Caco-2 (cell line): ENCODE measurements around the gene LPIN1. TPM values are rescaled to one million over a fixed set of nuclear protein-coding genes. Genes with fewer than 3 reads are reported as not detected.

ENCODE experiments used
- BruUV-seq: library from RNA; stranded (reverse); fragments of 400-500 nt; replicated peaks from 2 replicates; lab custom pipeline; 2021; lab: Mats Ljungman, UMichigan
- CTCF ChIA-PET: fragments of 300-600 bp; sonication (Branson Sonifier 250); formaldehyde crosslinking; loops from one replicate; lab custom pipeline; 2022; ENCODE audit warnings: antibody characterized with exemption; lab: Charles Lee
- POLR2A ChIA-PET: fragments of 300-600 bp; sonication (Branson Sonifier 250); formaldehyde crosslinking; loops from one replicate; lab custom pipeline; 2022; ENCODE audit warnings: antibody characterized with exemption; lab: Charles Lee
- DNase-seq, 2 experiments: peaks; one replicate each; pipeline versions ENCODE4 v3.0.0 to v3.0.0-alpha.2; 2020 to 2022
- H3K27me3 ChIP-seq: replicated peaks from 2 replicates; pipeline ENCODE4 v1.6.0; 2011; ENCODE audit warnings: low read length; ENCODE audit not compliant: control insufficient read depth, insufficient read depth
- H3K36me3 ChIP-seq: 2 replicates; pipeline ENCODE4 v1.5.1; 2011; ENCODE audit warnings: low read length; ENCODE audit not compliant: control insufficient read depth, insufficient read depth
- H3K4me1 ChIP-seq: fragments of 250-450 bp; sonication (Bioruptor Pico); 2 replicates; pipeline ENCODE4 v1.5.1; 2020; ENCODE audit warnings: mild to moderate bottlenecking
- H3K4me3 ChIP-seq: 2 replicates; pipeline ENCODE4 v1.5.1; 2011; ENCODE audit warnings: low read depth, mild to moderate bottlenecking, control low read depth, low read length
- H3K9me3 ChIP-seq: fragments of 250-450 bp; sonication (Bioruptor Pico); 2 replicates; pipeline ENCODE4 v1.5.1; 2020; ENCODE audit warnings: mild to moderate bottlenecking, moderate library complexity
- H3K27ac Mint-ChIP-seq: one replicate; pipeline ENCODE4 v1.8.0; 2022; ENCODE audit warnings: mixed read lengths; ENCODE audit not compliant: unreplicated experiment
- H3K27me3 Mint-ChIP-seq: one replicate; pipeline ENCODE4 v1.8.0; 2022; ENCODE audit warnings: mixed read lengths; ENCODE audit not compliant: insufficient read depth, unreplicated experiment
- H3K36me3 Mint-ChIP-seq: one replicate; pipeline ENCODE4 v1.8.0; 2022; ENCODE audit warnings: mild to moderate bottlenecking, mixed read lengths; ENCODE audit not compliant: insufficient read depth, unreplicated experiment
- H3K4me1 Mint-ChIP-seq: one replicate; pipeline ENCODE4 v1.8.0; 2022; ENCODE audit warnings: low read depth, mixed read lengths; ENCODE audit not compliant: unreplicated experiment
- H3K4me3 Mint-ChIP-seq: one replicate; pipeline ENCODE4 v1.8.0; 2022; ENCODE audit warnings: mild to moderate bottlenecking, moderate library complexity, mixed read lengths; ENCODE audit not compliant: unreplicated experiment
- H3K9me3 Mint-ChIP-seq: one replicate; pipeline ENCODE4 v1.8.0; 2022; ENCODE audit warnings: mixed read lengths; ENCODE audit not compliant: unreplicated experiment
- intact Hi-C: fragments of 100-400 bp; cut with micrococcal nuclease; formaldehyde crosslinking; loops from one replicate; pipeline ENCODE4 v1.10.0; 2022; ENCODE audit not compliant: unreplicated experiment
- total RNA-seq: library from RNA; stranded (reverse); gene quantifications from 2 replicates; pipeline ENCODE4 v1.2.3, GENCODE V29; 2022
- TF ChIP-seq, protein P1 (sequence below), 2 experiments: fragments of 200-600 bp in 1 of 2; IDR thresholded peaks; 1 replicate in 1 of 2; 2 replicates in 1 of 2; pipeline versions ENCODE4 v1.5.1 to v1.8.0; 2011 to 2022; ENCODE audit warnings: antibody characterized with exemption in 1 of 2, control low read depth in 1 of 2, inconsistent platforms in 1 of 2, low read depth in 1 of 2, low read length in 1 of 2, mild to moderate bottlenecking in 1 of 2, moderate library complexity in 1 of 2; ENCODE audit not compliant: insufficient read depth in 1 of 2, severe bottlenecking in 1 of 2, unreplicated experiment in 1 of 2

LPIN1 gene
- total RNA-seq, 1 experiment from 2014 or later: 12.5 TPM

GRCh38 chr2:11697103-11697871 lies 49.1 kb upstream of the LPIN1 start:
- H3K27ac Mint-ChIP-seq: no peak overlapping the region
- CTCF ChIA-PET: interaction anchor here (0.6 kb wide), 1 partner anchor 132 kb away, joined by 3 read pairs; no protein-coding TSS in a partner anchor
- no peaks in the 10 kb centered on the region for H3K9me3 ChIP-seq
- no peaks in the 10 kb centered on the region for H3K27me3 ChIP-seq
- no peaks in the 10 kb centered on the region for H3K4me1 Mint-ChIP-seq
- no peak overlapping the region for H3K4me3 ChIP-seq
- POLR2A ChIA-PET: interaction anchor here (0.6 kb wide), 1 partner anchor 65 kb away, joined by 5 read pairs; no protein-coding TSS in a partner anchor
- no peaks in the 10 kb centered on the region for H3K27me3 Mint-ChIP-seq
- TF ChIP-seq, protein P1, sequence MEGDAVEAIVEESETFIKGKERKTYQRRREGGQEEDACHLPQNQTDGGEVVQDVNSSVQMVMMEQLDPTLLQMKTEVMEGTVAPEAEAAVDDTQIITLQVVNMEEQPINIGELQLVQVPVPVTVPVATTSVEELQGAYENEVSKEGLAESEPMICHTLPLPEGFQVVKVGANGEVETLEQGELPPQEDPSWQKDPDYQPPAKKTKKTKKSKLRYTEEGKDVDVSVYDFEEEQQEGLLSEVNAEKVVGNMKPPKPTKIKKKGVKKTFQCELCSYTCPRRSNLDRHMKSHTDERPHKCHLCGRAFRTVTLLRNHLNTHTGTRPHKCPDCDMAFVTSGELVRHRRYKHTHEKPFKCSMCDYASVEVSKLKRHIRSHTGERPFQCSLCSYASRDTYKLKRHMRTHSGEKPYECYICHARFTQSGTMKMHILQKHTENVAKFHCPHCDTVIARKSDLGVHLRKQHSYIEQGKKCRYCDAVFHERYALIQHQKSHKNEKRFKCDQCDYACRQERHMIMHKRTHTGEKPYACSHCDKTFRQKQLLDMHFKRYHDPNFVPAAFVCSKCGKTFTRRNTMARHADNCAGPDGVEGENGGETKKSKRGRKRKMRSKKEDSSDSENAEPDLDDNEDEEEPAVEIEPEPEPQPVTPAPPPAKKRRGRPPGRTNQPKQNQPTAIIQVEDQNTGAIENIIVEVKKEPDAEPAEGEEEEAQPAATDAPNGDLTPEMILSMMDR (IDR thresholded peaks at IDR 0.05; ENCODE audit: insufficient read depth in 1 of 2, low read depth in 1 of 2, low read length in 1 of 2, severe bottlenecking in 1 of 2, unreplicated experiment in 1 of 2): no peak
- no peaks in the 10 kb centered on the region for H3K36me3 ChIP-seq
- no peak overlapping the region for H3K4me3 Mint-ChIP-seq
- BruUV-seq: no TSS peak
- H3K4me1 ChIP-seq: 0 out of 2 replicates have a peak, but pooled peaks cover 4% of the 10 kb centered on the region
- H3K9me3 Mint-ChIP-seq: no peaks in the 10 kb centered on the region
- DNase-seq: no peak
- intact Hi-C loops: no loop called here
- no peaks in the 10 kb centered on the region for H3K36me3 Mint-ChIP-seq

DNA sequence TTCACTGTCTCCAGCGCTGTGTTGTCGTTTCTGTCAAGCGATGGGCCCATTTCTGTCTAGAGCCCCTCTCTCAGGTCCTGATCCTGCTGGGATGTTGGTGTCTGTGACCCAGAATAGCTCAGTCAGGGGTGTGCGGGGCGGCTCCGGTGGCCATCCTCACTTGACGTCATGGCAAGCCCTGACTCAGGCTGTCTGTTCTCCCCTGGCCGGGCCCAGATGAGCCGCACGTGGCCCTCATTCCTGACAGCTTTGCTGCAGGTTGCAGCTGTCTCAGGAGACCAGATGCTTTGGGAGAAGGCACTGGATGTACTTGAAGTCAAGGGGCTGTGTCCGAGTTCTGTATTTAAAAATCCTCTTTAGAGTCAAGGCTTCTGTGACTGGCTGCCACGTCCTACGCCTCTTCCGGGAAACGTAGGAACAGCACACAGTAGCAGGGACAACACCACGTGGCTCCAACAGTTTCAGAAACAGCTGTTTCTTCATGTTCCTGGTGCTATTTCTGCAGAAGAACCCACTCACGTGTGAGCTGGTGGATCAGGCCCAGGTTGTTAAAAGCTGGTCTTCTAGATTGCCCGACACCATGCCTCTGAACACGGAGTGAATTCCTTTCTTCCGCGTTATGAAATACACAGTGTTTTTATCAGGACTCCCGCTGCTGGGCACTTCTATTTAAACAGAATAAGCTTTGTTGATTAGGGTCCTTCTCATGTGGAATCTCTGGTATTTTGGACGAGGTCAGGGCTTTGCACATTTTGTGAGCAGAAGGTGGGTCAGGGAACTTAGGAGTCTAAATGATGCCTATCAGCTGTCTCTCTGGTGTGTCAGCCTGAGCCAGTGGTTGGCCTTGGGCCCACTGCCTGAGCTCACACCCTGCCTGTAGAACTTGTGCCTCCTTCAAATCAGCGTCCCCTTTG lies 48.2 kb upstream of the LPIN1 start:
- no peak overlapping the region for H3K4me3 Mint-ChIP-seq
- no peak for DNase-seq
- intact Hi-C loops: no loop called here
- H3K4me1 Mint-ChIP-seq: no peaks in the 10 kb centered on the region
- Histone ChIP-seq H3K27me3 (no peaks in the 10 kb centered on the region), H3K4me1 (0 out of 2 replicates have a peak, but pooled peaks cover 1% of the 10 kb centered on the region), H3K9me3 (no peaks in the 10 kb centered on the region), H3K4me3 (no peak overlapping the region), H3K36me3 (no peaks in the 10 kb centered on the region)
- H3K9me3 Mint-ChIP-seq: no peaks in the 10 kb centered on the region
- H3K36me3 Mint-ChIP-seq: no peaks in the 10 kb centered on the region
- BruUV-seq: no TSS peak
- H3K27me3 Mint-ChIP-seq: no peaks in the 10 kb centered on the region
- CTCF ChIA-PET: interaction anchor here (0.5 to 1.1 kb wide), 3 partner anchors 48 to 99 kb away, joined by 3 to 4 read pairs (median 4); partner anchors contain the start of gene LPIN1
- TF ChIP-seq, protein P1 (IDR thresholded peaks at IDR 0.05; ENCODE audit: insufficient read depth in 1 of 2, low read depth in 1 of 2, low read length in 1 of 2, severe bottlenecking in 1 of 2, unreplicated experiment in 1 of 2): no peak
- H3K27ac Mint-ChIP-seq: no peak overlapping the region
- POLR2A ChIA-PET: interaction anchor here (0.6 kb wide), 1 partner anchor 66 kb away, joined by 5 read pairs; no protein-coding TSS in a partner anchor
